ENCODE results near the gene PTPRQ.

DNA sequence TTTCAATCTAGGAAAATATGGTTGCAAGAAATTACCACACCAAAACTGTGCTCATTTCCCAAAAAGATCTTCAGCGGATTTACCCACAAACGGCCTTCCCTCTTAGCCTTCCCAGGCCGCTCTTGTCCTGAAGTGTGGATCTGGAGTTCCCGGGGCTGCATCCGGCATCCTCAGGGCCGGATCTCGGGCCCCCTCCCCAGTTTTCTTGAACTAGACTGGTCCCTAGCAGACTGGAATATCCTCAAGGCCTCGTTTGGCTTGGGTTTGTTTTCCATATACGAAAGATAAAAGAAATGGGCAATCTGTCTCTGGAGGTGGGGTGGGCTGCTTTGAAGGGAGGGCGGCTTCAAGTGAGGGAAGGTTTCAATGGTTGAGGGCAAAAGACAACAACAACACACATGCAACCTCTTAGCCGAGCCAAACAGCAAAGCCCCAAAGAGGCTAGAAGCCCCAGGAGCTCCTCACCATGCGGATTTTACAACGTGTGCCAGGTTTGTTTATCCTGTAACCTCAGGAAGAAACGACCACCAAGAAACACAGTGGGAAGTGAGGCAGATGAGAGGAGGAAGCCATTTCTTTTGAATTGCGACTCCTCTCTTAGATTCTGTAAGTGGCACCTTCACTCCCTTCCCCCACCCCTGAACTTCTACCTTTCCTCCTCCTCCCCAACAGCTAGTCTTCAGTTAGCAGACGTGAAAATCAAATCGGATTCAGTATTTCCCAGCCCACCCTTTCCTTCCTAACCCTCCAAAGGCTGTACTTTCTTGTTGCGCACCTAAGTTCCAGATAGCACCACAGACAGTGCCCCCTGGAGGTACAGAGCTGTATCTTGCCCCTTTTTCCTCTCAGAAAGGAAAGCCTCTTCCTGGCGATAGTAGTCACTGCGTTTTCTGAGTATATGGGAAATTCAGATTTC lies 266.0 kb downstream of the PTPRQ start:
- TF ChIP-seq POLR2A (IDR thresholded peaks at IDR 0.05) (no peak), POLR2AphosphoS5 (IDR thresholded peaks at IDR 0.05; ENCODE audit: insufficient read depth in 1 of 2, low read depth in 1 of 2) (no peak)
- TF ChIP-seq, protein P1, sequence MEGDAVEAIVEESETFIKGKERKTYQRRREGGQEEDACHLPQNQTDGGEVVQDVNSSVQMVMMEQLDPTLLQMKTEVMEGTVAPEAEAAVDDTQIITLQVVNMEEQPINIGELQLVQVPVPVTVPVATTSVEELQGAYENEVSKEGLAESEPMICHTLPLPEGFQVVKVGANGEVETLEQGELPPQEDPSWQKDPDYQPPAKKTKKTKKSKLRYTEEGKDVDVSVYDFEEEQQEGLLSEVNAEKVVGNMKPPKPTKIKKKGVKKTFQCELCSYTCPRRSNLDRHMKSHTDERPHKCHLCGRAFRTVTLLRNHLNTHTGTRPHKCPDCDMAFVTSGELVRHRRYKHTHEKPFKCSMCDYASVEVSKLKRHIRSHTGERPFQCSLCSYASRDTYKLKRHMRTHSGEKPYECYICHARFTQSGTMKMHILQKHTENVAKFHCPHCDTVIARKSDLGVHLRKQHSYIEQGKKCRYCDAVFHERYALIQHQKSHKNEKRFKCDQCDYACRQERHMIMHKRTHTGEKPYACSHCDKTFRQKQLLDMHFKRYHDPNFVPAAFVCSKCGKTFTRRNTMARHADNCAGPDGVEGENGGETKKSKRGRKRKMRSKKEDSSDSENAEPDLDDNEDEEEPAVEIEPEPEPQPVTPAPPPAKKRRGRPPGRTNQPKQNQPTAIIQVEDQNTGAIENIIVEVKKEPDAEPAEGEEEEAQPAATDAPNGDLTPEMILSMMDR (IDR thresholded peaks at IDR 0.05), result no peak

Data from vagina (tissue), 2 donors.